Stimulated activated CD8-positive, alpha-beta memory T cell treated with anti-CD3 and anti-CD28 coated beads, Interleukin-12 subunit alpha, Interleukin-12 subunit beta, amount 100 ng/mL, for 1 hour (primary cell): ENCODE measurements around the gene MUC22.
"Not testable (repeated sequence)": the region's sequence is repeated elsewhere in the genome, so short reads cannot be mapped to it uniquely, and the experiment has no call there.

Experiments used
- DNase-seq: peaks from one replicate; pipeline ENCODE4 v3.0.0-alpha.2; 2020; ENCODE audit warnings: low read depth

MUC22 gene

DNA sequence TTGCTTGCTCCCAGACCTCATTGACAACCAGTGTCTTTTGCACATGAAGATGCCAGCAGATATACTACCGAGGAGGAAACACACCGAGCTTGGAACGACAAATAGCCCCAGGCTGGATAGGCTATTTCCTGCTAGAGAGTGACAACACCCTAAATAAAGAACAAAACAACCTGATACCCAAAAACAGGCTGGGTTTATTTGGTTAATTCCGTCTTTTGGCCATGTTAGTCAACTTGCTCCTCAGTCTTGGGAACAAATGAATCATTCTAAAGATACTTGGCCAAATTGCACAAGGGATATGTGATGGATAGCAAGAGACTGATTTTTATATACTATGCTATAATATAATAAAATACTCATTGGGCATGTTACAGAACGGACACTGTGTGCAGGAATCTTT, 11.5 kb upstream of the MUC22 start:
- no peak for DNase-seq

DNA sequence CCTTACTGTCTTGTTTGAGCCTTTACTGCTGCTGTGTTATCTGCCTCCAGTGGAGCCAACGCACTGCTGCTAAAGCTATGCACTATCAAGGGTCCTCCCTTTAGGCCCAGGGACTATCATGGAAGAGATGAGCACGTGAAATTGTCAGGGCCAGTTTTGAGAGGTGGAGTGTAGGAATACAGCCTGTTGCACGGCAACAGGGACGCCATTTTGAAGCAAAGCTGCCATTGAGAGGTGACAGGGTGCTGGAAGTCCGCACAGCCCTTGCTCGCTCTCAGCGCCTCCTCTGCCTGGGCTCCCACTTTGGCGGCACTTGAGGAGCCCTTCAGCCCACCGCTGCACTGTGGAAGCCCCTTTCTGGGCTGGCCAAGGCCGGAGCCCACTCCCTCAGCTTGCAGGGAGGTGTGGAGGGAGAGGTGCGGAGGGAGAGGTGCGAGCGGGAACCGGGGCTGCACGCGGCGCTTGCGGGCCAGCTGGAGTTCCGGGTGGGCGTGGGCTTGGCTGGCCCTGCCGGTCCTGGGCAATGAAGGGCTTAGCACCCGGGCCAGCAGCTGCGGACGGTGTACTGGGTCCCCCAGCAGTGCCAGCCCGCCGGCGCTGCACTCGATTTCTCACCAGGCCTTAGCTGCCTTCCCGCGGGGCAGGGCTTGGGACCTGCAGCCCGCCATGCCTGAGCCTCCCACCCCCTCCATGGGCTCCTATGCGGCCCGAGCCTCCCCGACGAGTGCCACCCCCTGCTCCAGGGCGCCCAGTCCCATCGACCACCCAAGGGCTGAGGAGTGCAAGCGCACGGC, 10.0 kb upstream of the MUC22 start:
- DNase-seq, result not testable (repeated sequence)

DNA sequence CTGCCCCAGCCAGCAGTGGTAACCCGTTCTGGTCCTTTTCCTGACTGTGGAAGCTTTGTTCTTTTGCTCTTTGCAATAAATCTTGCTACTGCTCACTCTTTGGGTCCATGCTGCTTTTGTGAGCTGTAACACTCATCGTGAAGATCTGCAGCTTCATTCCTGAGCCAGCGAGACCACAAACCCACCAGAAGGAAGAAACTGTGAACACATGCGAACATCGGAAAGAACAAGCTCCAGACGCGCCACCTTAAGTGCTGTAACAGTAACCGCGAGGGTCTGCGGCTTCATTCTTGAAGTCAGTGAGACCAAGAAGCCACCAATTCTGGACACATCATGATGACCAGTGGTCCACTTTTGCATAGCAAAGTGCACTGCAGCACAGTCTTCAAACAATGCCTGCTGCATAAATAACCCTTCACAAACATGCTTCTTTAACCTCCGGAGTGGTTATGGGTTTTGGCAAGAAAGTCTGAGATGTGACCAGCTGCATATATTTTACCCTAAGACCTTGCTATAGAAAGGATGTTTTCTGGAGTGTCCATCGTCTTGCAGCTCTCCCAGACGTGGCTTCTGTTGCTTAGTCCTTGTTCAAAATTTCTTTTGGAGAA, 8.9 kb upstream of the MUC22 start:
- DNase-seq, result no peak

DNA sequence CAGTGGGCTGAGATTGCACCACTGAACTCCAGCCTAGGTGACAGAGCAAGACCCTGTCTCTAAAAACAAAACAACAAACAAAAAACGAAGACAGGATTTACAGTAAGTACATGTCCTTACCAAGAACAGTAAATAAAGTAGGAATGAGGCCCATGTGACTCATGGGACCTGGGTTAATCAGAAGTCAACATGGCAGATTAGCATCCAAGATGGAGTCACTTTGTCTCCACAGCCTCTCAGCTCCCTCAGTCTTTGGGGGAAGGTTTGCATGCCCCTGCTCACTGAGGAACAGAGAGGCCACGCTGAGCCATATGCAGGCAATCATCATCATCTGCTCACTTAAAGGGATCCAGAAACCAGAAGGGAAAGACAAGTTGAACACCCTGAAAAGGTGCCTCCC, 7.8 kb upstream of the MUC22 start:
- no peak for DNase-seq

DNA sequence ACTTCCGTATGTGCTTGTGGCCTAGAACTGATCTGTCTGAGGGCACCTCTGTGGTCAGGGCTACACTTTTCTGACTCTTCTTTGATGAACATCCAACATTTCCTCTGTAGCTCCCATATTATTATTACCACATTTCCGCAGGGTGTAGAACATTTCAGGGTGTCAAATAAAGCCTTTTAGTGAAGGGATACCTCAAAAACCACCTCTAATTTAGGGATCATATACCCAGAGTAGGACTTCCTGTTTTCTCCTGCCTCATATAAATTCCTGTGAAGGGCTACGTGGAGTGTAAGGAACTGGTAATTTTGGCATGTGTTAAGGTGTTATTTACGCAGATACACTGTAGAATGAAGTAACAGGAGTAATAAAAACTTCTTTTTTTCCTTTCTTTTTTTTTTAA, 5.5 kb upstream of the MUC22 start:
- no peak for DNase-seq

DNA sequence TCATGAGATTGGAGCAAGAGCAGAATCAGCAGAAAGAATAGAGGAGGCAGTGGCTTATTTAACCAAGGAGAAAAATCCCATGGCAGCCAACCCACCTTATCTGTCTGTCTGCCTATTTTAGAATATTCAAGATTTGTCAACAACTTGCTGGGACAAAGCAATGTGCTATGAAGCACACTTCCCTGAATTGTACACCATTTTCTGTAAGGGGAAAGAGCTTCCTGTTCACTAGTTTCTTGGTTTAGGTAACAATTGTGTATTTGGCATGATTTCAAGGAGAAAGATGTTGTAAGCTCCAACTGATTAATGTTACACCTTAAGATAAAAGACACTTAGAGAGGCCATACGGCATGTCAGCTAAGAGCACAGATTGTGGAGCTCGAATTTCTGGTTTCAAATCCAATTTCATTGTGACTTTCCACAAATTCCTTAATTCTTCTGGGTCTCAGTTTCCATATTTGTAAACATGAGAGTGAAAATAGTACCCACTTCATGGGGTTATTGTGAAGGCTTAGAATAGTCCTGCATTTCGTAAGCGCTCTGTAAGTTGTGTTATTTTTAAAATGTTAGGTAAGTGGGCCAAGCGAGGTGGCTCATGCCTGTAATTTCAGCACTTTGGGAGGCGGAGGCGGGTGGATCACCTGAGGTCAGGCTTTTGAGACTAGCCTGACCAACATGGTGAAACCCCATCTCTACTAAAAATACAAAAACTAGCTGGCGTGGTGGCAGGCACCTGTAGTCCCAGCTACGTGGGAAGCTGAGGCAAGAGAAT, 4.8 kb upstream of the MUC22 start:
- no peak for DNase-seq

DNA sequence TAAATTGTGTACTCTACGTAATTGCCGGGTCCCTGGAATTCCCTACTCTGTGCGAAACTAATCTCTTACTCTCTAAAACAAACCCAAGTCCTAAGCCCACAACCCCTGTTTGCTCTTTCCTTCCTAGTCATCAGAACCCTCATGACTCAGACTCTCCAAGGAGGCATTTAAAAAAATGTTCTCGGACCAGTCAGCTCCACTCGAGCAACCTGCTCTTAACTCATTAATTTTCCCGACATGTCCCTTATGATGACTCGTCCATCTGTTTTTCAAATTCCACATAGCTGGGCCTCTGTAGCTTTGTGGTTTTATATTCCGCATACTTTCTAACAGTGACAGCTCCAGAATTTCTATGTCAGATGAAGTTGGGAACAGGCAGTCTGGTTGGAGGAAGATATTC, 2.6 kb upstream of the MUC22 start:
- DNase-seq, result no peak

DNA sequence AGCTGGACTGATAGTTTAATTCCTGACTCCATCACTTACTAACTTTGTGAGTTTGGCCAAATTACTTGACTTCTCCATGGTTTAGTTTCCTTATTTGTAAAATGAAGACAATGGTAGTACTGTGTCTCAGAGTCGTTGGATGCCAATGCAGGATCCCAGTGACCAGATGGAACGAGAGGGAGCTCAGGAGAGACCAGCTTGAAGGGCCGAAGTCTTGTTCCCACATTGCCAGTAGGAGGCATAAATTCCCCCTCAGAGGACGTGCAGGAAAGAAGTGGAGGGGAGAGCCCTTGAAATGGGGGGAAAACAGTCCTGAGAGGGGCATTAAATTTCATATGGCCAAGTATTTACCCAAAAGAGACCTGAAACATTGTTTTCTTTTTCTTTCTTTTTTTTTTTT, 2.1 kb upstream of the MUC22 start:
- no peak for DNase-seq

DNA sequence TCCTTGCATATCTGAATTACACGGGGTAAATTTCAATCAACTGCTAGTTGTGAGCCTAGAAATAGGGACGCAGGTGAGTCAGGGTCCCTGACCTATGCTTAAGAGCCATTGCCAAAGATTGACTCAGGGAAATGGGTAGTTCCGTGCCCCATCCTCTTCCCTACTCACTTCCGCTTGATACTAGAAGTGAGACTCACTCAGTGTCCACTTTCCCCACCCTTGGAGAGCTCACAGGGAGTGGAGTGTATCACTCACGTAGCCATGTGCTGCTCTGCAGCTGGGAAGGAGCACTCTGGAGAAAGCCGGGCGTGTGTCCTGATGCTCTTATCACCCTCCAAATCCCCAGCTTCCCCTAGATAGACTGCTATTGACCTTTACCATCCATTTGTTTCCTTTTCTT, 543 bp upstream of the MUC22 start:
- DNase-seq, result no peak

DNA sequence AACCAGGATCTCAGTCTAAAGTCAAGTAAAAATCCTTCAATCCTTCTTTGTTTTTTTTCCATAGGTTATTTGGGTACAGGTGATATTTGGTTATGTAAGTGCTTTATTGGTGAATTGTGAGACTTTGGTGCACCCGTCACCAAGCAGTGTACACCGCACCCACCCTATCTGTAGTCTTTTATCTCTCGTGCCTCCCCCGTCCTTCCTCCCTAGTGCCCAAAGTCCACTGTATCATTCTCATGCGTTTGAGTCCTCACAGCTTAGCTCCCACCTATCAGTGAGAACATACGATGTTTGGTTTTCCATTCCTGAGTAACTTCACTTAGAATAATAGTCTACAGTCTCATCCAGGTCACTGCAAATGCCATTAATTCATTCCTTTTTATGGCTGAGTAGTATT, 879 bp downstream of the MUC22 start:
- no peak for DNase-seq

DNA sequence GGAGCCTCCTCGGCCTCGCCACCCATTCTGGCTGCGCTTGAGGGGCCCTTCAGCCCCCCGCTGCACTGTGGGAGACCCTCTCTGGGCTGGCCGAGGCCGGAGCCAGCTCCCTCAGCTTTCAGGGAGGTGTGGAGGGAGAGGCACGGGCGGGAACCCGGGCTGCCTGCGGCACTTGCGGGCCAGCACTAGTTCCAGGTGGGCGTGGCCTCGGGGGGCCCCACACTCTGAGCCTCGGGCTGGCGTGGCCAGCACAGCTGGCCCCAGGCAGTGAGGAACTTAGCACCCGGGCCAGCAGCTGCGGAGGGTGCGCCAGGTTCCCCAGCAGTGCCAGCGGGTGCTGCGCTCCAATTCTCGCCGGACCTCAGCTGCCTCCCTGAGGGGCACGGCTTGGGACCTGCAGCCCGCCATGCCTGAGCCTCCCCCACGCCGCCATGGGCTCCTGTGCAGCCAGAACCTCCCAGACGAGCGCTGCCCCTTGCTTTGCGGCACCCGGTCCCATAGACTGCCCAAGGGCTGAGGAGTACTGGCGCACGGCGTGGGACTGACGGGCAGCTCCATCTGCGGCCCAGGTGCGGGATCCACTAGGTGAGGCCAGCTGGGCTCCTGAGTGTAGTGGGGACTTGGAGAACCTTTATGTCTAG, 6.5 kb downstream of the MUC22 start:
- DNase-seq, result no peak

DNA sequence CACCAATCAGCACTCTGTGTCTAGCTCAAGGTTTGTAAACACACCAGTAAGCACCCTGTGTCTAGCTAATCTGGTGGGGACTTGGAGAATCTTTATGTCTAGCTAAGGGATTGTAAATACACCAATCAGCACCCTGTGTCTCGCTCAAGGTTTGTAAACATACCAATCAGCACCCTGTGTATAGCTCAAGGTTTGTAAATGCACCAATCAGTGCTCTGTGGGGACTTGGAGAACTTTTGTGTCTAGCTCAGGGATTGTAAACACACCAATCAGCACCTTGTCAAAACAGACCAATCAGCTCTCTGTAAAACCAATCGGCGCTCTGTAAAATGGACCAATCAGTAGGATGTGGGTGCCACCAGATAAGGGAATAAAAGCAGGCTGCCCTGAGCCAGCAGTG, 7.2 kb downstream of the MUC22 start:
- not testable (repeated sequence) for DNase-seq

DNA sequence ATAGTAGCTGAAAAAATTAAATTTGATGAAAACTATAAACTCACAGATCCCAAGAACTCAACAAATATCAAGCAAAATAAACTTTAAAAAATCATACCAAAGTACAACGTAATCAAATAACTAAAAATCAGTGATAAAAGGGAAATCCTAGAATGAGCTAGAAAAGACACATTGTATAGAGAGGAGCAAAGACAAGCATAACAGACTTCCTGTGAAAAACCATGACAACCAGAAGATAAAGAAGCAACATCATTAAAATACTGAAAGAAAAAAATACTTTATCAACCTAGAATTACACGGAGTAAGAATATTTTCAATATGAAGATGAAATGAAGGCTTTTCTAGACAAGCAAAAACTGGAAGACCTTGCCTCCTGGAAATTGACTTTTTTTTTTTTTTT, 9.8 kb downstream of the MUC22 start:
- no peak for DNase-seq

DNA sequence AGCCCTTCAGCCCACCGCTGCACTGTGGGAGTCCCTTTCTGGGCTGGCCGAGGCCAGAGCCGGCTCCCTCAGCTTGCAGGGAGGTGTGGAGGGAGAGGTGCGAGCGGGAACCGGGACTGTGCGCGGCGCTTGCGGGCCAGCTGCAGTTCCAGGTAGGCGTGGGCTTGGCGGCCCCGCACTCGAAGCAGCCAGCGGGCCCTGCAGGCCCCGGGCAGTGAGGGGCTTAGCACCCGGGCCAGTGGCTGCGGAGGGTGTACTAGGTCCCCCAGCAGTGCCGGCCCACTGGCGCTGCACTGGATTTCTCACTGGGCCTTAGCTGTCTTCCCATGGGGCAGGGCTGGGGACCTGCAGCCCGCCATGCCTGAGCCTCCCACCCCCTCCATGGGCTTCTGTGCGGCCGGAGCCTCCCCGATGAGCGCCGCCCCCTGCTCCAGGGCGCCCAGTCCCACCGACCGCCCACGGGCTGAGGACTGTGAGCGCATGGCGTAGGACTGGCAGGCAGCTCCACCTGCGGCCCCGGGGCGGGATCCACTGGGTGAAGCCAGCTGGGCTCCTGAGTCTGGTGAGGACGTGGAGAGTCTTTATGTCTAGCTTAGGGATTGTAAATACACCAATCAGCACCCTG, 10.5 kb downstream of the MUC22 start:
- DNase-seq, result not testable (repeated sequence)

DNA sequence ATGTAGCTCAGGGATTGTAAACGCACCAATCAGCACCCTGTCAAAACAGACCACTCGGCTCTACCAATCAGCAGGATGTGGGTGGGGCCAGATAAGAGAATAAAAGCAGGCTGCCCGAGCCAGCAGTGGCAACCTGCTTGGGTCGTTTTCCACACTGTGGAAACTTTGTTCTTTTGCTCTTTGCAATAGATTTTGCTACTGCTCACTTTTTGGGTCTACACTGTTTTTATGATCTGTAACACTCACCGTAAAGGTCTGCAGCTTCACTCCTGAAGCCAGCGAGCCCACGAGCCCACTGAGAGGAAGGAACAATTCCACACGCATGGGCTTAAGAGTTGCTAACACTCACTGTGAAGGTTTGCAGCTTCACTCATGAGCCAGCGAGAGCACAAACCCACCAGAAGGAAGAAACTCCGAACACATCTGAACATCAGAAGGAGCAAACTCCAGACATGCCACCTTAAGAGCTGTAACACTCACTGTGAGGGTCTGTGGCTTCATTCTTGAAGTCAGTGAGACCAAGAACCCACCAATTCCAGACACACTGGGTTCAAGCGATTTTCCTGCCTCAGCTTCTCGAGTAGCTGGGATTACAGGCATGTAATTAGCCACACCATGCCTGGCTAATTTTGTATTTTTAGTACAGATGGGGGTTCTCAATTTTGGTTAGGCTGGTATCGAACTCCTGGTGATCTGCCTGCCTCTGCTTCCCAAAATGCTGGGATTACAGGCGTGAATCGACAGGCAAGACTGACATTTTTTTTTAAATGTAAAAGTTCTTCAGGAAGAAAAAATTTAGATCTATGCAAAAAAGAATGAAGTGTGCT, 11.6 kb downstream of the MUC22 start:
- not testable (repeated sequence) for DNase-seq

DNA sequence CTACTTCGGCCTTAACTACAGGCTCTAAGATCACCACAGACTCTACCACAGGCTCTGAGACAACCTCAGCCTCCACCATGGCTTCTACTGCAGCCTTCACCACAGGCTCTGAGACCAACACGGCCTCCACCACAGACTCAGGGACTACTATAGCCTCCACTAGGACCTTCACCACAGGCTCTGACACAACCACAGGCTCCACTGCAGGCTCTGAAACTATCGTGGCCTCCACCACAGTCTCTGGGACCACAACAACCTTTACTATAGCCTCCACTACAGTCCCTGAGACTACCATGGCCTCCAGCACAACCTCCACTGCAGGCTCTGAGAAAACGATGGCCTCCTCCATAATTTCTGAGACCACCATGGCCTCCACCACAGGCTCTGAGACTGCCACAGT, 15.3 kb downstream of the MUC22 start:
- DNase-seq, result no peak

DNA sequence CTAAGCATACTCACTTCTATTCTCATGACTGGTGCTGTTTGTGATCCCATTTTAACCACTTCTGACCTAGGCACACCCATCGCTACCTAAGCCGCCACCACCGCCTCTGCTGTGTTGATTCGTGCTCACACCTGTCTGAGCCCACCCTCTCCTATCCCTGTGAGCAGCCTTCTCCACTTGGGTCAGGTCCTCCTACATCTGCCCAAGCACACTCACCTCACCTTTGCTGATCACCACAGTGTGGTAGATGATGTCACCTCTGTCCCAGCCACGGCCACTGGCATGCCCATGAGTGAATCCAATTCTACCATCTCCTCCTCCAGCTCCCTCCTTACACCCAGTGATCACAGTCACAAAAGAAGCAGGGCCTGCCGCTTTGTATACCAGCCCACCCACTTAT, 20.8 kb downstream of the MUC22 start:
- no peak for DNase-seq

DNA sequence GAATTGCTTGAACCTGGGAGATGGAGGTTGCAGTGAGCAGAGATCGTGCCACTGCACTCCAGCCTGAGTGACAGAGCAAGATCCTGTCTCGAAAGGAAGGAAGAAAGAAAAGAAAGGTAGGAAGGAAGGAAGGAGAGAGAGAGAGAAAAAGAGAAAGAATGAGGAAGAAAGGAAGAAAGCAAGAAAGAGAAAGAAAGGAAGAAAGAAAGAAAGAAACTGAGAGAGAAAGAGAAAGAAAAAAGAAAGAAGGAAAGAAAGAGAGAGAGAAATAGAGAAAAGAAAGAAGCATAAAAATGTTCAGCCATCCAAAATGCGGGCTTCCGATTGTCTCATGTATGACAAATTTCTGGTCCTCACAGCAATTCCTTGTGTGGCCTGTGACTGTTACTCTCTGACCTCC, 22.8 kb downstream of the MUC22 start:
- no peak for DNase-seq

DNA sequence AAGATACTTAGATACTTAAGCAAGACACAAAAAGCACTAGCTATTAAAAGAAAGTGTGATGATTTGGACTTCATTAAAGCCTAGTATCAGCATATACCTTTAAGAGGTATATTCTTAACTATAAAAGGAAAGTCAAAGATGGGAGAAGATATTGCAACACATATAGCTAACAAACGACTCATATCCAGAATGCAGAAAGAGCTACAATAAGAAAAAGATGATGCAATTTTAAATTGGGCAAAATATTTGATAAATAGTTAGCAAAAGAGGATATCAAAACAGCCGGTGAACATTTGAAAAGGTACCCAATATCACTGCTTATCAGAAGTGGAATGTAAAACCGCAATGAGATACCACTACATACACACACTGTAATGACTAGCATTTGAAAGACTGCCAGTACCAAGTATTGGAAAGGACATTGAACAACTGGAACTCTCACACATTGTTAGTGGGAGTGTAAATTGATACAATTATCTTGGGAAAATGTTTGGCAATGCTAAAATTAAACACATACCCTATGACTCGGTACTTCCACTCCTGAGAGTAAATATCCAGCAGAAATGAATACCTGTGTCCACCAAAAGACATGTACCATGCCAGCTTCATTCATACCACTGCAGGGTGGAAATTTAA, 25.7 kb downstream of the MUC22 start:
- DNase-seq, result no peak

DNA sequence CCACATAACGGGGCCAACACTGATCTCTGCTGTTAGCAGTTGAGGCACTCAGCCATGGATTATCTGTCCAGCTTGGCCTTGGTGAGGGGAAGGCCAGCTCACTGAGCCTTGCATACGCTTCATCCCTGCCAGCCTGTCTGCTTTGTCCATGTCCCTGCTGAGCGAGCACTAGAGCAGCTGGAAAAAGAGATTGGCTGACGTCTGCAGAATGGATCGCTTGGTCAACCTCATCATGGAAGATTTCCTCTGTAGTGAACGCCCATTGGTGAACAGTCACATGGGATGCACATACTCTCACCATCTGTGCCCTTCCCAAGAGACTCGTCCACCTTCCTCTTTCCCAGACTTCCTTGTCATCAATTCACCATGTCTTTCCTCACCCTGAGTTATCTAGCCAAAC, 26.9 kb downstream of the MUC22 start:
- DNase-seq, result no peak

DNA sequence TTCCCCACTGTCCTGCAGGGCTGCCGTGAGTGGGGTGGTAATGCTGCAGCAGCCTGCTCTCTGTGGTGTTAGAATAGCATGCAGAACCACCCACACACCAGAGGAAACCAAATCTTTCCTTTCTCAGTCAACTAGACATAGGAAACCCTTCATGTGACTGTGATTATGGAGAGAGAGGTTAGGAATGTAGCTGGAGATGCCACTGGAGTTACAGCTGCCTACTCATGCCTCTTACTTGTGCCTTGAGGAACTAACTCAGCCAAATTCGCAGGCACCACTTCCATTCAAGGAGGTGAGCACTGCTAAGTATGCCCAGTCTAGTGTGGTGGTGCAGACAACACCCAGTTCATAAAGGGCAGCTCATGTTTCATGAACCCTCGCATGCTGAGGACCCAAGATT, 27.4 kb downstream of the MUC22 start:
- DNase-seq, result no peak
